ENCODE measurements around the gene PILRA.

GRCh38 chr7:100384628-100385294, 11.5 kb downstream of the PILRA start:
- no peak for TF ChIP-seq CTCF (IDR thresholded peaks at IDR 0.05)
- no peak for TF ChIP-seq POLR2A (IDR thresholded peaks at IDR 0.05)

Measured in adrenal gland (tissue), 5 donors.